ENCODE results near the gene RYR3. TPM values are rescaled to one million over a fixed set of nuclear protein-coding genes. Genes with fewer than 3 reads are reported as not detected.

The RYR3 gene
- total RNA-seq, 1 experiment from 2014 or later: not detected

DNA sequence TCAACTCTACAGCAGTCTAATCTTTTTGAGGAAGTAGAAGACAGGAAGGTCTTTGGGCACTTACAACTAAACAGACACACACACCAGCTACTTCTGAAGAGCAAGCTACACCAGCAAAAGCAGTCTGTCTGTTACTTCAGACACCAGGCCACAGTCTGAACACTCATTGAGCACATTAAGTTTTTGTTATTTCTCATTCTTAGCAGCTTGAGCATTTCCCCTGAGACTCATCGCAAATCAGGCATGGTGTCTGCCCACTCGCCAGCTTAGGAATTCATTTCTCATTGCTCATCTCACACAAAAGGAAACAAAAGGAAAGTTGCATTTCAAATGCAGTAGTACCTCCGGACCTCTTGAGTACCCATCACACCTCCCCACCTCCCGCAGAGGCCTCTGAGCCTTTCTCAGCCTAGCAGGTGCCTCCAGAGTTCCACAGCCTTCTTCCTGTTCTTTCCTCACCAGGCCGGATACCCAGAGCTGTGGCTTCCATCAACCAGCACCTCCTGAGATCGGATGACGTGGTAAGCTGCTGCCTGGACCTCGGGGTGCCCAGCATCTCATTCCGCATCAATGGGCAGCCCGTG, 302.0 kb downstream of the RYR3 start:
- Histone ChIP-seq H3K9me3 (ENCODE audit: low read depth, low read length, poor library complexity, severe bottlenecking) (no peaks in the 10 kb centered on the region), H3K4me1 (ENCODE audit: insufficient read depth, low read length, poor library complexity, severe bottlenecking) (no peaks in the 10 kb centered on the region), H3K36me3 (ENCODE audit: insufficient read depth, low read length, poor library complexity, severe bottlenecking) (no peaks in the 10 kb centered on the region), H3K27me3 (replicated peaks; ENCODE audit: insufficient read depth, low read depth, low read length, poor library complexity) (peaks cover 27% of the 10 kb centered on the region), H3K27ac (ENCODE audit: low read depth, low read length, poor library complexity, severe bottlenecking) (no peak overlapping the region), H3K4me3 (ENCODE audit: low read depth, low read length, poor library complexity, severe bottlenecking) (no peak overlapping the region)
- peak; percentile 29 for DNase-seq (ENCODE audit: low spot score)
- POLR2A ChIA-PET (ENCODE audit: low non-redundant PET): no interaction called here
- BruUV-seq (replicated peaks): no TSS peak
- CTCF ChIA-PET: no interaction called here
- intact Hi-C loops (cut with micrococcal nuclease; ENCODE audit: unreplicated experiment): no loop called here
- TF ChIP-seq CTCF (conservative IDR thresholded peaks at IDR 0.05; ENCODE audit: low read depth, low read length): no peak
- no peak for TF ChIP-seq EZH2 (IDR thresholded peaks at IDR 0.05; ENCODE audit: borderline replicate concordance, low read depth, low read length, poor library complexity, severe bottlenecking)

DNA sequence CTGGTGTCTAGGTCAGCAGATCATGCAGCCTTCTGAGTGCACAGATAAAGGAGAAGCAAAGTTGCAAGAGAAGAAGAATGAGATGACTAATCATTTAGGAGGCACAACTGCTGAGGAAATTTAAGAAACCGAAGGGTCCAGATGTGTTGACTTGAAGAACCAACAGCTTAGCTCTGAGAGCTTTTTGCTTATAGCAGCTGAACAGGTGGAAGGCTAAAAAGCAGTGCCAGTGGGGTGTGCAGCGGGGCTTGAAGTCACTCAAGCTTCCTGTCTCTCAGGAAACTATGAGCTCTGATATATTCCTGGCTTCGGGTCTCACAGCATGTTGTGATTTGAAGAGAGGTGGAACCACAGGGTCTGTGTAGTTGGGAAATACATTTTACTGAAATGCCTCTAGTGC, 305.7 kb downstream of the RYR3 start:
- intact Hi-C loops (cut with micrococcal nuclease; ENCODE audit: unreplicated experiment): no loop called here
- Histone ChIP-seq H3K27me3 (replicated peaks; ENCODE audit: insufficient read depth, low read depth, low read length, poor library complexity) (peaks cover 51% of the 10 kb centered on the region), H3K27ac (ENCODE audit: low read depth, low read length, poor library complexity, severe bottlenecking) (no peak overlapping the region), H3K4me3 (ENCODE audit: low read depth, low read length, poor library complexity, severe bottlenecking) (no peak overlapping the region), H3K36me3 (ENCODE audit: insufficient read depth, low read length, poor library complexity, severe bottlenecking) (no peaks in the 10 kb centered on the region), H3K4me1 (ENCODE audit: insufficient read depth, low read length, poor library complexity, severe bottlenecking) (no peaks in the 10 kb centered on the region), H3K9me3 (ENCODE audit: low read depth, low read length, poor library complexity, severe bottlenecking) (no peaks in the 10 kb centered on the region)
- no TSS peak for BruUV-seq (replicated peaks)
- ChIA-PET CTCF (no interaction called here), POLR2A (ENCODE audit: low non-redundant PET) (no interaction called here)
- no peak for DNase-seq (ENCODE audit: low spot score)
- no peak for TF ChIP-seq EZH2 (IDR thresholded peaks at IDR 0.05; ENCODE audit: borderline replicate concordance, low read depth, low read length, poor library complexity, severe bottlenecking)
- no peak for TF ChIP-seq CTCF (conservative IDR thresholded peaks at IDR 0.05; ENCODE audit: low read depth, low read length)

GRCh38 chr15:33618350-33618749, 307.6 kb downstream of the RYR3 start:
- no peak for DNase-seq (ENCODE audit: low spot score)
- CTCF ChIA-PET: no interaction called here
- intact Hi-C loops (cut with micrococcal nuclease; ENCODE audit: unreplicated experiment): no loop called here
- Histone ChIP-seq H3K27me3 (replicated peaks; ENCODE audit: insufficient read depth, low read depth, low read length, poor library complexity) (peaks cover 51% of the 10 kb centered on the region), H3K4me3 (ENCODE audit: low read depth, low read length, poor library complexity, severe bottlenecking) (no peak overlapping the region), H3K9me3 (ENCODE audit: low read depth, low read length, poor library complexity, severe bottlenecking) (no peaks in the 10 kb centered on the region), H3K27ac (ENCODE audit: low read depth, low read length, poor library complexity, severe bottlenecking) (no peak overlapping the region), H3K36me3 (ENCODE audit: insufficient read depth, low read length, poor library complexity, severe bottlenecking) (no peaks in the 10 kb centered on the region), H3K4me1 (ENCODE audit: insufficient read depth, low read length, poor library complexity, severe bottlenecking) (no peaks in the 10 kb centered on the region)
- TF ChIP-seq EZH2 (IDR thresholded peaks at IDR 0.05; ENCODE audit: borderline replicate concordance, low read depth, low read length, poor library complexity, severe bottlenecking) (no peak), CTCF (conservative IDR thresholded peaks at IDR 0.05; ENCODE audit: low read depth, low read length) (no peak)
- POLR2A ChIA-PET (ENCODE audit: low non-redundant PET): no interaction called here
- BruUV-seq (replicated peaks): no TSS peak

Data from A673 (cell line).